ENCODE data around the gene ROR1. TPM values are rescaled to one million over a fixed set of nuclear protein-coding genes. Genes with fewer than 3 reads are reported as not detected.

The ROR1 gene
- total and polyA plus RNA-seq, 2 donors (not counting 3 experiments of a cell fraction or from before 2014, with no cell fraction given), result 2.6 to 3.5 TPM

DNA sequence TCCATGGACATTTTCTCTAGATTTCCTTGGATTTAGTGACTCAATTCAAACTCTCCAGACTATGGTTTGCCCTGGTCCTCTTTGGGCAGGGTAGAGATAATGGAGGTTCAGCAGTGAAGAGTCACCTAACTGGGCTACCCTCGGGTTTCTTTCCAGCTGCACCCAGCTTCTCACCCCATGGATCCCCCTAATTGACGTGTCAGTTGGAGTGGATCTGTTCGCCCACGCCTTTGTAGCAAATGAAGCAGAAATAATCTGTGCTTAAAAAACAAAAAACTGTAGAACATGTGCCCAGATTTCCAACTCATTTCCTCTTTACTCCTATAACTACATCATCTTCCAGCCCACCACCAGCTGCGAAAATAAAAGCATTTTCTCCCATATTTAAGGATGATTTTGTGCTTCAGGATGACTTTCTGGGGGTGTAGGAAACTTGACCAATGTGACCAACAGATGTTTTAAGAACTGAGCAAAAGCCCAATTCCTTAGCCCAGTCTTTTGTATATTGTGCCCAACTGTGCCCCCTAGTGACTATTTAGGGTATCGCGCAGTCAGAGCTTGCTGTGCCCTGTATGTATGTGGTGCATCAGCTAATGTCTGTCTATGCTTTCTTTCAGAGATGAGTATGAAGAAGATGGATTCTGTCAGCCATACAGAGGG is 363.1 kb downstream of the ROR1 start:
- no peaks in the 10 kb centered on the region for H3K4me1 ChIP-seq (ENCODE audit: control insufficient read depth, extremely low read depth, insufficient read depth, low read length)
- ChIA-PET CTCF (interaction anchor here (0.5 to 8.8 kb wide), 69 partner anchors 9 to 524 kb away, joined by 3 to 231 read pairs (median 4); partner anchors contain the start of gene ROR1), POLR2A (interaction anchor here (1.4 kb wide), 1 partner anchor 445 kb away, joined by 3 read pairs; no protein-coding TSS in a partner anchor)
- no peaks in the 10 kb centered on the region for H4K20me1 ChIP-seq (replicated peaks; ENCODE audit: control insufficient read depth, extremely low read depth, insufficient read depth, low read length)
- H3K9me1 ChIP-seq (replicated peaks; ENCODE audit: control insufficient read depth, extremely low read depth, insufficient read depth, low read length), result no peaks in the 10 kb centered on the region
- BruUV-seq (replicated peaks), result no TSS peak
- TF ChIP-seq, protein P1, sequence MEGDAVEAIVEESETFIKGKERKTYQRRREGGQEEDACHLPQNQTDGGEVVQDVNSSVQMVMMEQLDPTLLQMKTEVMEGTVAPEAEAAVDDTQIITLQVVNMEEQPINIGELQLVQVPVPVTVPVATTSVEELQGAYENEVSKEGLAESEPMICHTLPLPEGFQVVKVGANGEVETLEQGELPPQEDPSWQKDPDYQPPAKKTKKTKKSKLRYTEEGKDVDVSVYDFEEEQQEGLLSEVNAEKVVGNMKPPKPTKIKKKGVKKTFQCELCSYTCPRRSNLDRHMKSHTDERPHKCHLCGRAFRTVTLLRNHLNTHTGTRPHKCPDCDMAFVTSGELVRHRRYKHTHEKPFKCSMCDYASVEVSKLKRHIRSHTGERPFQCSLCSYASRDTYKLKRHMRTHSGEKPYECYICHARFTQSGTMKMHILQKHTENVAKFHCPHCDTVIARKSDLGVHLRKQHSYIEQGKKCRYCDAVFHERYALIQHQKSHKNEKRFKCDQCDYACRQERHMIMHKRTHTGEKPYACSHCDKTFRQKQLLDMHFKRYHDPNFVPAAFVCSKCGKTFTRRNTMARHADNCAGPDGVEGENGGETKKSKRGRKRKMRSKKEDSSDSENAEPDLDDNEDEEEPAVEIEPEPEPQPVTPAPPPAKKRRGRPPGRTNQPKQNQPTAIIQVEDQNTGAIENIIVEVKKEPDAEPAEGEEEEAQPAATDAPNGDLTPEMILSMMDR (IDR thresholded peaks at IDR 0.05; ENCODE audit: extremely low read depth in 1 of 2, insufficient read depth in 1 of 2, low read depth in 1 of 2, low read length in 2 of 2), result peak; percentile 89
- no peak for TF ChIP-seq FOS (IDR thresholded peaks at IDR 0.05; ENCODE audit: borderline replicate concordance, insufficient read depth, low read length)
- H3K4me3 ChIP-seq (replicated peaks in 1 of 3; ENCODE audit: insufficient read depth in 1 of 3, low read depth in 1 of 3, low read length in 3 of 3), result no peak overlapping the region
- no peaks in the 10 kb centered on the region for H3K36me3 ChIP-seq (ENCODE audit: control insufficient read depth in 2 of 2, extremely low read depth in 1 of 2, insufficient read depth in 2 of 2, low read length in 2 of 2)
- H3K9me3 ChIP-seq (replicated peaks; ENCODE audit: control insufficient read depth, insufficient read depth, low read length), result no peaks in the 10 kb centered on the region
- dilution Hi-C loops (cut with MboI; ENCODE audit: extremely low pct_ligation_motif_present, low sequenced_read_pairs) (loop anchor here (25.0 kb wide), 1 partner anchor 450 kb away; no protein-coding TSS in a partner anchor), intact Hi-C loops (cut with micrococcal nuclease) (loop anchor here (1.0 to 5.0 kb wide), 7 partner anchors 109 to 521 kb away; partner anchors contain the start of gene ROR1)
- H3K4me2 ChIP-seq (ENCODE audit: insufficient read depth, low read length), result no peak overlapping the region
- H3K79me2 ChIP-seq (ENCODE audit: control insufficient read depth, insufficient read depth, low read length), result no peaks in the 10 kb centered on the region
- H3K27ac ChIP-seq (ENCODE audit: insufficient read depth, low read depth, low read length), result no peak overlapping the region
- no peaks in the 10 kb centered on the region for H3K27me3 ChIP-seq (ENCODE audit: control insufficient read depth in 2 of 2, insufficient read depth in 2 of 2, low read length in 2 of 2)
- H2AFZ ChIP-seq (ENCODE audit: low read depth, low read length), result no peak overlapping the region
- DNase-seq (ENCODE audit: low read depth, low spot score) (peak; percentile 82), FAIRE-seq (peak; percentile 78)
- no peak overlapping the region for H3K9ac ChIP-seq (replicated peaks; ENCODE audit: extremely low read depth, insufficient read depth, low read length)

DNA sequence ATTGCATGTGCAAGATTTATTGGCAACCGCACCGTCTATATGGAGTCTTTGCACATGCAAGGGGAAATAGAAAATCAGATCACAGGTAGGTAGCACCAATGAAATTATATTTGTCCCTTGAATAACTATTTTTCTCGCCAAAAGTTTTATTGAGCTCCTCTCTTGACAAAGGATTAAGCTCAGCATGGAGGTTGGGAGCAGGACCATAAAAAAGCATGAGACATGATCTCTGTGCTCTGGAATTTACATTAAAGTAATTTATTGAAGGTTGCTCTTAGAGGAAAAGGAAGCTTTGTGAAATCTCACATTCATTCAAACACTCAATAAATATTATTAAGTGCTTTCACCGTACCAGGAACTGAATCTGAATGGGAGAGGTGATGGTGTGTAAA is 363.6 kb downstream of the ROR1 start:
- H3K27ac ChIP-seq (ENCODE audit: insufficient read depth, low read depth, low read length), result no peak overlapping the region
- TF ChIP-seq GATA2 (IDR thresholded peaks at IDR 0.05; ENCODE audit: insufficient read depth, insufficient read length, low read depth, low read length) (no peak), POLR2A (IDR thresholded peaks at IDR 0.05; ENCODE audit: low read depth, low read length) (no peak), POLR2AphosphoS5 (IDR thresholded peaks at IDR 0.05; ENCODE audit: insufficient read depth, low read depth, low read length) (no peak), JUN (IDR thresholded peaks at IDR 0.05; ENCODE audit: borderline replicate concordance, insufficient read depth, insufficient read length, low read depth) (no peak), MYC (IDR thresholded peaks at IDR 0.05; ENCODE audit: low read depth, low read length) (no peak), EZH2 (IDR thresholded peaks at IDR 0.05; ENCODE audit: borderline replicate concordance, low read depth, low read length, severe bottlenecking) (no peak), FOS (IDR thresholded peaks at IDR 0.05; ENCODE audit: borderline replicate concordance, insufficient read depth, low read length) (no peak)
- TF ChIP-seq, protein P2, sequence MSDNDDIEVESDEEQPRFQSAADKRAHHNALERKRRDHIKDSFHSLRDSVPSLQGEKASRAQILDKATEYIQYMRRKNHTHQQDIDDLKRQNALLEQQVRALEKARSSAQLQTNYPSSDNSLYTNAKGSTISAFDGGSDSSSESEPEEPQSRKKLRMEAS (IDR thresholded peaks at IDR 0.05; ENCODE audit: insufficient read depth, insufficient read length), result no peak
- TF ChIP-seq, protein P1 (IDR thresholded peaks at IDR 0.05; ENCODE audit: extremely low read depth in 1 of 2, insufficient read depth in 1 of 2, low read depth in 1 of 2, low read length in 2 of 2), result no peak
- dilution Hi-C loops (cut with MboI; ENCODE audit: extremely low pct_ligation_motif_present, low sequenced_read_pairs) (loop anchor here (25.0 kb wide), 1 partner anchor 450 kb away; no protein-coding TSS in a partner anchor), intact Hi-C loops (cut with micrococcal nuclease) (loop anchor here (1.0 to 5.0 kb wide), 7 partner anchors 109 to 521 kb away; partner anchors contain the start of gene ROR1)
- H3K4me1 ChIP-seq (ENCODE audit: control insufficient read depth, extremely low read depth, insufficient read depth, low read length), result no peaks in the 10 kb centered on the region
- no peak overlapping the region for H2AFZ ChIP-seq (ENCODE audit: low read depth, low read length)
- no peaks in the 10 kb centered on the region for H3K27me3 ChIP-seq (ENCODE audit: control insufficient read depth in 2 of 2, insufficient read depth in 2 of 2, low read length in 2 of 2)
- no peak for FAIRE-seq
- no peak for DNase-seq (ENCODE audit: low read depth, low spot score)
- no TSS peak for BruUV-seq (replicated peaks)
- CTCF ChIA-PET, result interaction anchor here (0.5 to 8.8 kb wide), 68 partner anchors 9 to 524 kb away, joined by 3 to 231 read pairs (median 4); partner anchors contain the start of gene ROR1
- no peaks in the 10 kb centered on the region for H4K20me1 ChIP-seq (replicated peaks; ENCODE audit: control insufficient read depth, extremely low read depth, insufficient read depth, low read length)
- H3K4me3 ChIP-seq (replicated peaks in 1 of 3; ENCODE audit: insufficient read depth in 1 of 3, low read depth in 1 of 3, low read length in 3 of 3), result no peak overlapping the region
- no peaks in the 10 kb centered on the region for H3K9me1 ChIP-seq (replicated peaks; ENCODE audit: control insufficient read depth, extremely low read depth, insufficient read depth, low read length)
- no peak overlapping the region for H3K4me2 ChIP-seq (ENCODE audit: insufficient read depth, low read length)
- H3K9ac ChIP-seq (replicated peaks; ENCODE audit: extremely low read depth, insufficient read depth, low read length), result no peak overlapping the region
- H3K36me3 ChIP-seq (ENCODE audit: control insufficient read depth in 2 of 2, extremely low read depth in 1 of 2, insufficient read depth in 2 of 2, low read length in 2 of 2), result no peaks in the 10 kb centered on the region
- no peaks in the 10 kb centered on the region for H3K9me3 ChIP-seq (replicated peaks; ENCODE audit: control insufficient read depth, insufficient read depth, low read length)
- H3K79me2 ChIP-seq (ENCODE audit: control insufficient read depth, insufficient read depth, low read length), result no peaks in the 10 kb centered on the region
- POLR2A ChIA-PET, result interaction anchor here (1.4 kb wide), 1 partner anchor 445 kb away, joined by 3 read pairs; no protein-coding TSS in a partner anchor

All from endothelial cell of umbilical vein (primary cell).